NCI-H345 treated with DMSO at 0.1 percent for 48 hours (cell line): ENCODE data around the gene HDLBP.

Experiments
- DNase-seq: peaks from one replicate; lab custom pipeline; 2025; ENCODE audit not compliant: unreplicated experiment; lab: John Stamatoyannopoulos, UW

Gene HDLBP

DNA sequence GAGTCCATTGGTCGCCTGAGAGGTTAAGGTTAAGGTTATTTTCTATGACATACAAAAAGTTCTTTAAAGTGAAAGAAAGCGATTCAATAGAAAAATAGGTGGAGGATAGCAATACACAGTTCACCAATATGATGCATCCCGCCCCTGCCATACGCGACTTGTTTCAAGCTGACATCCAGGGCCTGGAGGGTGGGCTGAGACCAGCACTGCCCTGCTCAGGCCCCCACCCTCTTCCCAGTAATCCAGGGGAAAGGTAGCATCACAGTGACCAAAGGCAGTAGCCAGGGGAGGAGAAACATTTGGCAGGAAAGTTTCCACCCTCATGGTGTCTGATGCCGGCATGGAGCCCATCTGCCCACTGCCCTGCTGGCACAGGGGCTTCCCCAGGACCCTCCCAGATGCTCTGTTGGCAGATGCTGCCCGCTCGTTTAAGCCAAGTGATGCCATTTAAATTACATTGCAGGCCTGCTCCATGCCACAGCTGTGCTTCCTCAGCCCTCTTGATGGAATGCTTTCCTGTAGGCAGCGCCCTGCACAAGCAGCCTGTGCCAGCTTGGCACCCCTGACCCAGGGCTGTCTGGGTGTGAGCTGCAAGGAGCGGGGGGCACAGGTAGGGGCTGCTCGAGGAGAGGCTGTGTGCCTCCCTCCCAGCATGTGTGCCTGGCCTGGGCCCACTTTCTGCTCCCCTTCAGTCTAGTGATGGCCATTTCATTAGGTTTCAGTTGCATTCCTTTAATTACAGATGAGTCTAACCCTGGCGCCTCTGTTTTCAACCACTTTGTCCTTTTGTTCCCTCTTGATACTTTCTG, 137.7 kb downstream of the HDLBP start:
- DNase-seq, result no peak
